Measurements from ENCODE around the gene HHIPL1. TPM values are rescaled to one million over a fixed set of nuclear protein-coding genes. Genes with fewer than 3 reads are reported as not detected.

Gene HHIPL1
- polyA plus RNA-seq, 2 of the 4 experiments (the other 2 are of a cell fraction) = 0.19 to 0.23 TPM

DNA sequence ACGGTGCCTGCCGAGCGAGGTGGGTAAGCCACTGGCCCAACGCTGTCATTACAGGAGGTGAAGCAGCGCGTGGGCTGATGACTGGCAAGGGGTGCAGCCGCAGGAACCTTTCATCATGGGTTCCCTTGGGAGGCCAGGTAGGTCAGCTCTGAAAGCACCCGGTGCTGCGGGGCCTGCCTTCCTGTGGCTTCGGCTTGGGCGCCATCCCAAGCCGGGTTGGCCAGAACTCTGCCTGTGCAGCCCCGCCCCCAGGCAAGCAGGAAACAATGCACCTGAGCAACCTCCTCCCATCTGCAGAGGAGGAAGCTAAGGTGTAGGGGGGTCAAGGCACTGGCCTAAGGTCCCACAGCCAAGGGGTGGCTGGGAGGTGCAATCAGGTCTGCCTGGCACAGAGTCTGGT lies 20.0 kb upstream of the HHIPL1 start:
- CTCF ChIA-PET = interaction anchor here (1.0 to 4.0 kb wide), 3 partner anchors 62 to 107 kb away, joined by 5 to 14 read pairs (median 14); no protein-coding TSS in a partner anchor
- ATAC-seq (no peak), FAIRE-seq (no peak), DNase-seq (ENCODE audit: low read depth in 1 of 2, low spot score in 1 of 2) (no peak)
- TF ChIP-seq, protein P1, sequence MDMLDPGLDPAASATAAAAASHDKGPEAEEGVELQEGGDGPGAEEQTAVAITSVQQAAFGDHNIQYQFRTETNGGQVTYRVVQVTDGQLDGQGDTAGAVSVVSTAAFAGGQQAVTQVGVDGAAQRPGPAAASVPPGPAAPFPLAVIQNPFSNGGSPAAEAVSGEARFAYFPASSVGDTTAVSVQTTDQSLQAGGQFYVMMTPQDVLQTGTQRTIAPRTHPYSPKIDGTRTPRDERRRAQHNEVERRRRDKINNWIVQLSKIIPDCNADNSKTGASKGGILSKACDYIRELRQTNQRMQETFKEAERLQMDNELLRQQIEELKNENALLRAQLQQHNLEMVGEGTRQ (IDR thresholded peaks at IDR 0.05) = no peak
- no peak for TF ChIP-seq EHMT2 (IDR thresholded peaks at IDR 0.05; ENCODE audit: low read depth)
- no peak for TF ChIP-seq CHD2 (IDR thresholded peaks at IDR 0.05; ENCODE audit: low read length, partially characterized antibody)
- no peak for TF ChIP-seq ZNF302 (CRISPR knock-in tag; IDR thresholded peaks at IDR 0.05)
- no peak for TF ChIP-seq KDM5A (IDR thresholded peaks at IDR 0.05)
- no peak for TF ChIP-seq RNF2 (IDR thresholded peaks at IDR 0.05; ENCODE audit: borderline replicate concordance, low read depth)
- TF ChIP-seq NPAS2 (CRISPR knock-in tag; IDR thresholded peaks at IDR 0.05; ENCODE audit: borderline replicate concordance) = no peak
- 0 out of 3 replicates have a peak, but pooled peaks cover 3% of the 10 kb centered on the region for H3K4me1 ChIP-seq
- no peak overlapping the region for H3K4me3 ChIP-seq
- POLR2A ChIA-PET = no interaction called here
- H3K4me2 ChIP-seq = no peak overlapping the region
- no peaks in the 10 kb centered on the region for H3K9me3 ChIP-seq
- 93% methylated on average over 7 of the region's 13 CpGs for WGBS (ENCODE audit: missing lambda C conversion rate)
- H3K27ac ChIP-seq = no peak overlapping the region

DNA sequence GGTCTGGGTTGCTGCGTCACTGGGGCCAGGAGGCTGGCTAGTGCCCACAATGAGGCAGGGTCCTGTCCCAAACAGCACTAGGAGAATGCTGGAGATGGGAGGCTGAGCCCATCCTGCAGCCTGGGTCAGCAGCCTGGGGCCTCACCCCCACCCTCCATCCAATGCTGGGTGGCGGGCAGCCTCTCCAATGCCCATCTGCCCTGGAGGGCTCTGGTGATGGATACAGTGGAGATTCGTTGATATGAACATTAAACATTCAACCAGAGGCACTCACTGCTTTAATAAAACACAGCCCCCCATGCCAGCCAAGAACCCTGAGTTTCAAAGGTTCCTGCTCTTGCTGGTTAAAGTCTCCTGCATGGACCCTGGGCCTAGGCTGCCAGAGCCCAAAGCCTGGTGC lies 19.5 kb upstream of the HHIPL1 start:
- CTCF ChIA-PET = interaction anchor here (5.2 to 9.1 kb wide), 2 partner anchors 18 to 101 kb away, joined by 71 to 105 read pairs; partner anchors contain the start of gene CCDC85C
- Histone ChIP-seq H3K9me3 (no peaks in the 10 kb centered on the region), H3K27ac (no peak overlapping the region), H3K4me3 (no peak overlapping the region), H3K4me1 (0 out of 3 replicates have a peak, but pooled peaks cover 3% of the 10 kb centered on the region), H3K4me2 (no peak overlapping the region)
- no peak for TF ChIP-seq RNF2 (IDR thresholded peaks at IDR 0.05; ENCODE audit: borderline replicate concordance, low read depth)
- no peak for TF ChIP-seq KDM1A (IDR thresholded peaks at IDR 0.05; ENCODE audit: low read depth)
- TF ChIP-seq, protein P2, sequence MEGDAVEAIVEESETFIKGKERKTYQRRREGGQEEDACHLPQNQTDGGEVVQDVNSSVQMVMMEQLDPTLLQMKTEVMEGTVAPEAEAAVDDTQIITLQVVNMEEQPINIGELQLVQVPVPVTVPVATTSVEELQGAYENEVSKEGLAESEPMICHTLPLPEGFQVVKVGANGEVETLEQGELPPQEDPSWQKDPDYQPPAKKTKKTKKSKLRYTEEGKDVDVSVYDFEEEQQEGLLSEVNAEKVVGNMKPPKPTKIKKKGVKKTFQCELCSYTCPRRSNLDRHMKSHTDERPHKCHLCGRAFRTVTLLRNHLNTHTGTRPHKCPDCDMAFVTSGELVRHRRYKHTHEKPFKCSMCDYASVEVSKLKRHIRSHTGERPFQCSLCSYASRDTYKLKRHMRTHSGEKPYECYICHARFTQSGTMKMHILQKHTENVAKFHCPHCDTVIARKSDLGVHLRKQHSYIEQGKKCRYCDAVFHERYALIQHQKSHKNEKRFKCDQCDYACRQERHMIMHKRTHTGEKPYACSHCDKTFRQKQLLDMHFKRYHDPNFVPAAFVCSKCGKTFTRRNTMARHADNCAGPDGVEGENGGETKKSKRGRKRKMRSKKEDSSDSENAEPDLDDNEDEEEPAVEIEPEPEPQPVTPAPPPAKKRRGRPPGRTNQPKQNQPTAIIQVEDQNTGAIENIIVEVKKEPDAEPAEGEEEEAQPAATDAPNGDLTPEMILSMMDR (IDR thresholded peaks at IDR 0.05) = no peak
- no peak for TF ChIP-seq EHMT2 (IDR thresholded peaks at IDR 0.05; ENCODE audit: low read depth)
- no peak for TF ChIP-seq PHF8 (IDR thresholded peaks at IDR 0.05; ENCODE audit: borderline replicate concordance, low read depth)
- TF ChIP-seq, protein P3, sequence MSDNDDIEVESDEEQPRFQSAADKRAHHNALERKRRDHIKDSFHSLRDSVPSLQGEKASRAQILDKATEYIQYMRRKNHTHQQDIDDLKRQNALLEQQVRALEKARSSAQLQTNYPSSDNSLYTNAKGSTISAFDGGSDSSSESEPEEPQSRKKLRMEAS (IDR thresholded peaks at IDR 0.05) = no peak
- TF ChIP-seq CBX8 (IDR thresholded peaks at IDR 0.05) = no peak
- no peak for TF ChIP-seq TP53 (CRISPR knock-in tag; IDR thresholded peaks at IDR 0.05)
- ATAC-seq (no peak), FAIRE-seq (no peak), DNase-seq (ENCODE audit: low read depth in 1 of 2, low spot score in 1 of 2) (no peak)
- POLR2A ChIA-PET = no interaction called here
- 66% methylated on average over 3 of the region's 3 CpGs for WGBS (ENCODE audit: missing lambda C conversion rate)

DNA sequence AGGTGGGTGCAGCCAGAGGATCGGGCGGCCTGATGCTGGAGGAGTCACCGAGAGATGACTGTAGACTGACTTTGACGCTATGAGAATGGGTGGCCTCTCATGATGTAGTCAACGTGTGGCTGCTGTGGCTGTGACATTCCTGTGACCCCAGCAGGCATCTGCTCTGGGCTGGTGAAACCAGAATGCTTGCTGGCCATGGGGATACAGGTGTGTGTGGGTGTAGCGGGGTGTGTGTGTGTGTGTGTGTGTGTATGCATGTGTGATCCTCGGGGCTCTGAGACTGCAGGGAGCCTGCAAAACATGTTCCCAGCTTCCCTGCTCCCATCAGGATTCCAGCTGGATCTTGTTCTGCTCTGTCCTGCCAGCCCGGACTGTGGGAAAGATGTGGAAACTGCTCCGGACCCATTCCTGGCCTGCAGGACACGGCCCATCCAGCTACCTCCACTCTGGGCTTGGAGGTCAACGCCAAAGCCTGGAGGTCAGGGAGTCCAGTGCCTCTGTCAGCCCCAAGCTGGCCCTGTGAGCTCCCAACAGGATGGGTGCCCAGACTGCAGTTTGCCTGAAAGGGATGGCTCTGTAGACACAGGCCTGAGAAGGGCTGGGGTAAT lies 18.8 kb upstream of the HHIPL1 start:
- Histone ChIP-seq H3K4me1 (0 out of 3 replicates have a peak, but pooled peaks cover 3% of the 10 kb centered on the region), H3K27ac (no peak overlapping the region), H3K9me3 (no peaks in the 10 kb centered on the region), H3K4me3 (no peak overlapping the region), H3K4me2 (no peak overlapping the region)
- ChIA-PET POLR2A (no interaction called here), CTCF (interaction anchor here (0.9 to 9.1 kb wide), 3 partner anchors 19 to 108 kb away, joined by 4 to 105 read pairs (median 71); partner anchors contain the start of gene CCDC85C)
- WGBS (ENCODE audit: missing lambda C conversion rate) = 70% methylated on average over 11 of the region's 11 CpGs
- ATAC-seq (no peak), FAIRE-seq (no peak), DNase-seq (ENCODE audit: low read depth in 1 of 2, low spot score in 1 of 2) (no peak)
- TF ChIP-seq, protein P4, sequence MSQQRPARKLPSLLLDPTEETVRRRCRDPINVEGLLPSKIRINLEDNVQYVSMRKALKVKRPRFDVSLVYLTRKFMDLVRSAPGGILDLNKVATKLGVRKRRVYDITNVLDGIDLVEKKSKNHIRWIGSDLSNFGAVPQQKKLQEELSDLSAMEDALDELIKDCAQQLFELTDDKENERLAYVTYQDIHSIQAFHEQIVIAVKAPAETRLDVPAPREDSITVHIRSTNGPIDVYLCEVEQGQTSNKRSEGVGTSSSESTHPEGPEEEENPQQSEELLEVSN (IDR thresholded peaks at IDR 0.05; ENCODE audit: borderline replicate concordance, low read depth) = no peak
- TF ChIP-seq EP300 (IDR thresholded peaks at IDR 0.05) (no peak), FOXS1 (CRISPR knock-in tag; IDR thresholded peaks at IDR 0.05) (no peak), NR3C1 (IDR thresholded peaks at IDR 0.05) (no peak), MAFK (IDR thresholded peaks at IDR 0.05; ENCODE audit: partially characterized antibody) (no peak), NPAS2 (CRISPR knock-in tag; IDR thresholded peaks at IDR 0.05; ENCODE audit: borderline replicate concordance) (no peak), BHLHE40 (IDR thresholded peaks at IDR 0.05; ENCODE audit: low read depth, low read length) (no peak), KDM1A (IDR thresholded peaks at IDR 0.05; ENCODE audit: low read depth) (no peak), JUNB (IDR thresholded peaks at IDR 0.05) (no peak), MAZ (IDR thresholded peaks at IDR 0.05; ENCODE audit: borderline replicate concordance, low read depth, low read length) (no peak), RNF2 (IDR thresholded peaks at IDR 0.05; ENCODE audit: borderline replicate concordance, low read depth) (no peak)
- TF ChIP-seq, protein P5, sequence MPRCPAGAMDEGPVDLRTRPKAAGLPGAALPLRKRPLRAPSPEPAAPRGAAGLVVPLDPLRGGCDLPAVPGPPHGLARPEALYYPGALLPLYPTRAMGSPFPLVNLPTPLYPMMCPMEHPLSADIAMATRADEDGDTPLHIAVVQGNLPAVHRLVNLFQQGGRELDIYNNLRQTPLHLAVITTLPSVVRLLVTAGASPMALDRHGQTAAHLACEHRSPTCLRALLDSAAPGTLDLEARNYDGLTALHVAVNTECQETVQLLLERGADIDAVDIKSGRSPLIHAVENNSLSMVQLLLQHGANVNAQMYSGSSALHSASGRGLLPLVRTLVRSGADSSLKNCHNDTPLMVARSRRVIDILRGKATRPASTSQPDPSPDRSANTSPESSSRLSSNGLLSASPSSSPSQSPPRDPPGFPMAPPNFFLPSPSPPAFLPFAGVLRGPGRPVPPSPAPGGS (IDR thresholded peaks at IDR 0.05) = no peak
- TF ChIP-seq, protein P6, sequence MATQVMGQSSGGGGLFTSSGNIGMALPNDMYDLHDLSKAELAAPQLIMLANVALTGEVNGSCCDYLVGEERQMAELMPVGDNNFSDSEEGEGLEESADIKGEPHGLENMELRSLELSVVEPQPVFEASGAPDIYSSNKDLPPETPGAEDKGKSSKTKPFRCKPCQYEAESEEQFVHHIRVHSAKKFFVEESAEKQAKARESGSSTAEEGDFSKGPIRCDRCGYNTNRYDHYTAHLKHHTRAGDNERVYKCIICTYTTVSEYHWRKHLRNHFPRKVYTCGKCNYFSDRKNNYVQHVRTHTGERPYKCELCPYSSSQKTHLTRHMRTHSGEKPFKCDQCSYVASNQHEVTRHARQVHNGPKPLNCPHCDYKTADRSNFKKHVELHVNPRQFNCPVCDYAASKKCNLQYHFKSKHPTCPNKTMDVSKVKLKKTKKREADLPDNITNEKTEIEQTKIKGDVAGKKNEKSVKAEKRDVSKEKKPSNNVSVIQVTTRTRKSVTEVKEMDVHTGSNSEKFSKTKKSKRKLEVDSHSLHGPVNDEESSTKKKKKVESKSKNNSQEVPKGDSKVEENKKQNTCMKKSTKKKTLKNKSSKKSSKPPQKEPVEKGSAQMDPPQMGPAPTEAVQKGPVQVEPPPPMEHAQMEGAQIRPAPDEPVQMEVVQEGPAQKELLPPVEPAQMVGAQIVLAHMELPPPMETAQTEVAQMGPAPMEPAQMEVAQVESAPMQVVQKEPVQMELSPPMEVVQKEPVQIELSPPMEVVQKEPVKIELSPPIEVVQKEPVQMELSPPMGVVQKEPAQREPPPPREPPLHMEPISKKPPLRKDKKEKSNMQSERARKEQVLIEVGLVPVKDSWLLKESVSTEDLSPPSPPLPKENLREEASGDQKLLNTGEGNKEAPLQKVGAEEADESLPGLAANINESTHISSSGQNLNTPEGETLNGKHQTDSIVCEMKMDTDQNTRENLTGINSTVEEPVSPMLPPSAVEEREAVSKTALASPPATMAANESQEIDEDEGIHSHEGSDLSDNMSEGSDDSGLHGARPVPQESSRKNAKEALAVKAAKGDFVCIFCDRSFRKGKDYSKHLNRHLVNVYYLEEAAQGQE (IDR thresholded peaks at IDR 0.05) = no peak
- TF ChIP-seq, protein P3 (IDR thresholded peaks at IDR 0.05) = no peak
